ENCODE data around the gene FBXO8.

DNA sequence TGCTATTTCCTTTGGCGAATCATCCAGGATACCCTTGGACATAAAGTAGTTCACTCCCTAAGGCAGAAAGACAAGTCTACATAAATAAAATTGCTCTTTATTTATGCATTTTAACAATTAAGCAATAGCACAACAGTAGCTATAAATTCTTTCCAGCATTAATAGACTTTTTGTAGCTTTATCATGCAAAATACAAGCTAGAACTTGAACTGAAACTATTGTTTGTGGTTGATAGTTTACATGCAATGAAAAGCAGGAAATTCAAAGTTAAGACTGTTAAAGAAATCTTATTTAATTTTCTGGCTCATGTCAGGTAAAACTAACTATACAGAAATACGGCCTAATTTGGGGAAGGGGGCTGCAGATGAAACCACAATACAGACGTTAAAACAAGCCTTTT is 42.3 kb downstream of the FBXO8 start:
- TF ChIP-seq, protein P1, sequence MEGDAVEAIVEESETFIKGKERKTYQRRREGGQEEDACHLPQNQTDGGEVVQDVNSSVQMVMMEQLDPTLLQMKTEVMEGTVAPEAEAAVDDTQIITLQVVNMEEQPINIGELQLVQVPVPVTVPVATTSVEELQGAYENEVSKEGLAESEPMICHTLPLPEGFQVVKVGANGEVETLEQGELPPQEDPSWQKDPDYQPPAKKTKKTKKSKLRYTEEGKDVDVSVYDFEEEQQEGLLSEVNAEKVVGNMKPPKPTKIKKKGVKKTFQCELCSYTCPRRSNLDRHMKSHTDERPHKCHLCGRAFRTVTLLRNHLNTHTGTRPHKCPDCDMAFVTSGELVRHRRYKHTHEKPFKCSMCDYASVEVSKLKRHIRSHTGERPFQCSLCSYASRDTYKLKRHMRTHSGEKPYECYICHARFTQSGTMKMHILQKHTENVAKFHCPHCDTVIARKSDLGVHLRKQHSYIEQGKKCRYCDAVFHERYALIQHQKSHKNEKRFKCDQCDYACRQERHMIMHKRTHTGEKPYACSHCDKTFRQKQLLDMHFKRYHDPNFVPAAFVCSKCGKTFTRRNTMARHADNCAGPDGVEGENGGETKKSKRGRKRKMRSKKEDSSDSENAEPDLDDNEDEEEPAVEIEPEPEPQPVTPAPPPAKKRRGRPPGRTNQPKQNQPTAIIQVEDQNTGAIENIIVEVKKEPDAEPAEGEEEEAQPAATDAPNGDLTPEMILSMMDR (IDR thresholded peaks at IDR 0.05), result no peak
- no peak for TF ChIP-seq SMC3 (IDR thresholded peaks at IDR 0.05)
- TF ChIP-seq ZFP36 (IDR thresholded peaks at IDR 0.05; ENCODE audit: borderline replicate concordance, partially characterized antibody), result no peak
- no peak for TF ChIP-seq POLR2A (IDR thresholded peaks at IDR 0.05; ENCODE audit: low read length)
- no peak for TF ChIP-seq EHMT2 (IDR thresholded peaks at IDR 0.05; ENCODE audit: low read depth)
- TF ChIP-seq CEBPB (IDR thresholded peaks at IDR 0.05), result no peak
- TF ChIP-seq, protein P2, sequence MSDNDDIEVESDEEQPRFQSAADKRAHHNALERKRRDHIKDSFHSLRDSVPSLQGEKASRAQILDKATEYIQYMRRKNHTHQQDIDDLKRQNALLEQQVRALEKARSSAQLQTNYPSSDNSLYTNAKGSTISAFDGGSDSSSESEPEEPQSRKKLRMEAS (IDR thresholded peaks at IDR 0.05), result no peak
- TF ChIP-seq, protein P3, sequence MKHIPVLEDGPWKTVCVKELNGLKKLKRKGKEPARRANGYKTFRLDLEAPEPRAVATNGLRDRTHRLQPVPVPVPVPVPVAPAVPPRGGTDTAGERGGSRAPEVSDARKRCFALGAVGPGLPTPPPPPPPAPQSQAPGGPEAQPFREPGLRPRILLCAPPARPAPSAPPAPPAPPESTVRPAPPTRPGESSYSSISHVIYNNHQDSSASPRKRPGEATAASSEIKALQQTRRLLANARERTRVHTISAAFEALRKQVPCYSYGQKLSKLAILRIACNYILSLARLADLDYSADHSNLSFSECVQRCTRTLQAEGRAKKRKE (CRISPR knock-in tag; IDR thresholded peaks at IDR 0.05; ENCODE audit: low read depth), result no peak
- TF ChIP-seq EP300 (IDR thresholded peaks at IDR 0.05), result no peak
